ENCODE results near the gene SPOCK2. TPM values are rescaled to one million over a fixed set of nuclear protein-coding genes. Genes with fewer than 3 reads are reported as not detected.

The SPOCK2 gene
- total RNA-seq, 1 experiment from 2014 or later: not detected

GRCh38 chr10:72016608-72017300 lies 71.6 kb downstream of the SPOCK2 start:
- DNase-seq: no peak
- Histone ChIP-seq H3K27me3 (no peaks in the 10 kb centered on the region), H3K36me3 (peaks cover 17% of the 10 kb centered on the region), H3K9me3 (no peaks in the 10 kb centered on the region), H3K4me3 (no peak overlapping the region)

- Histone ChIP-seq H3K36me3 (peaks cover 26% of the 10 kb centered on the region), H3K4me3 (no peak overlapping the region), H3K27me3 (no peaks in the 10 kb centered on the region), H3K9me3 (no peaks in the 10 kb centered on the region)
- no peak for DNase-seq
Observed at GRCh38 chr10:72015841-72016240, 72.5 kb downstream of the SPOCK2 start.

GRCh38 chr10:72014785-72015480 lies 73.4 kb downstream of the SPOCK2 start:
- H3K27me3 ChIP-seq: no peaks in the 10 kb centered on the region
- no peak for DNase-seq
- H3K4me3 ChIP-seq: no peak overlapping the region
- no peaks in the 10 kb centered on the region for H3K9me3 ChIP-seq
- peaks cover 35% of the 10 kb centered on the region for H3K36me3 ChIP-seq

GRCh38 chr10:72014197-72014596 lies 74.2 kb downstream of the SPOCK2 start:
- Histone ChIP-seq H3K4me3 (no peak overlapping the region), H3K27me3 (no peaks in the 10 kb centered on the region), H3K9me3 (no peaks in the 10 kb centered on the region), H3K36me3 (peaks cover 38% of the 10 kb centered on the region)
- DNase-seq: no peak

DNA sequence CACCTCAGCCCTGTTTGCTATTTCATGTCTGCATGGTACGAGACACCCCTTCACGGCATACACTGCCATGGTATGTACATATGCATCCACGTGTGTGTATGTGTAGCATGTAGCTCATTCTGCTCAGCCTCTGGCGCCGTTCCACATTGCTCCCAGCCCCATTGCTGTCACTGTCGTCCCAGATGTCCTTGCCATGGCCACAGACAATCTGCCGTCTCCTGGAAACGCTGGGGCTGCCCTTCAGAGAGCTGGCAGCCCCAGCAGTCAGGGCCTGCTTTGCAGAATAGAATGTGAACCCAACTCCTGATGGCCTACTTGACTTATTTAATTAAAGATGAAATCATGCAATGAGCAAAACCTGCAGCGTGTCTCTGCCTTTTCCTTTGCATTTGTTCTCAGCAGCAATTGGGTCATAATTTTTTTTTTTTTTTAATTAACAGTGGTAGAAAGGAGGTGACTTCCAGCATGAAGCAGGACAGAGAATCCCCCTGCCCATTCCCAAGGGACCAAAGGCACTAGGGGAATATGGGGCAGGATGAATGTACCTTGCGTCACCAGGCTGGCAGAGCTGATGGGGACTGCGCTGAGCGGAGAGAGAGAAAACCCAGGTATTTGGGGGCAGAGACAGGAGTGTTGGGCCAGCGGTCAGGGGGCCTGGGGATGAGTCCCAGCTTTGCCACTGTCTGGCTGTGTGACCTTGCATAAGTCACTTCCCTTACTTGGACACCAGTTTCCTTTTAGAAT lies 75.0 kb downstream of the SPOCK2 start:
- no peaks in the 10 kb centered on the region for H3K9me3 ChIP-seq
- no peak overlapping the region for H3K4me3 ChIP-seq
- DNase-seq: no peak
- H3K27me3 ChIP-seq: no peaks in the 10 kb centered on the region
- peaks cover 46% of the 10 kb centered on the region for H3K36me3 ChIP-seq

DNA sequence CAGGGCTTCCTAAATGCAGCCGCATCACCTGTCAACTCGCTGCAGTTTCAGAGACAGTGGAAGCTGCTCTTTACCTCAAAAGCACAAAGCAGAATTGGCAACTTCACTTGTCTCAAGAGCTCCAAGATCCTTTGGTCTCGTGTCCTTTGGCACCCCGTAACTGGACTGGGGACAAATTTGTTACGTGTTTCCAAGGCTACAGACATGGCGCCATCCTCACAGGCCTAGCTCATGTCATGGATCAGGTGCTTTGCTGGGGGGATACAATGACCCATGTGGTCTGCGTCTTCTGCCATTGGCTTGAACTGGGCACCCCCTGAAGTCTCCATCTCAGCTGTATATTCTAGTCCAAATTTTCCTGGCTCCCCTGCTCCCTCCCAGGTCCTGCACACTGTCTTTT lies 75.6 kb downstream of the SPOCK2 start:
- no peaks in the 10 kb centered on the region for H3K9me3 ChIP-seq
- DNase-seq: no peak
- peaks cover 52% of the 10 kb centered on the region for H3K36me3 ChIP-seq
- H3K27me3 ChIP-seq: no peaks in the 10 kb centered on the region
- H3K4me3 ChIP-seq: no peak overlapping the region

GRCh38 chr10:72011976-72012512 lies 76.3 kb downstream of the SPOCK2 start:
- Histone ChIP-seq H3K36me3 (peaks cover 59% of the 10 kb centered on the region), H3K27me3 (no peaks in the 10 kb centered on the region), H3K4me3 (no peak overlapping the region), H3K9me3 (no peaks in the 10 kb centered on the region)
- DNase-seq: no peak

DNA sequence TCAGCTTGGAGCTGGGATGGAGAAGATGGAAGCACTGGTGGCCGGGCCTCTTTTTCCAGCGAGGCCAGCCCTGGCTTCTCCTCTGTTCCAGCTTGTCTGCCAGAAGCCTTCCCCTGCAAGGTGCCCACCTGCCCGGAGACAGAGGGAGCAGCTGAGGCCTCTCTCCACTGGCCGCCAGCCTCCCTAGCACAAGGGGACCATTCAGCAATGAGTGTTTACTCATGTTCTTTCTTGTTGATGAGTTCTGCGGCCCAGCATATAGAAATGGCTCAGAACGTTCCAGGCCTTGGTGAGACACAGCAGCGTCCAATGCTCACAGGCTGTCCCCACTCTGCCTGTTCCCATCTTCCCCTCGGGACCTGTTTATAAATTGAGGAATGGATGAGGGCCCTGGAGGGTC lies 76.9 kb downstream of the SPOCK2 start:
- DNase-seq: no peak
- no peaks in the 10 kb centered on the region for H3K9me3 ChIP-seq
- no peaks in the 10 kb centered on the region for H3K27me3 ChIP-seq
- H3K4me3 ChIP-seq: no peak overlapping the region
- H3K36me3 ChIP-seq: peaks cover 65% of the 10 kb centered on the region

- no peak for DNase-seq
- Histone ChIP-seq H3K4me3 (no peak overlapping the region), H3K27me3 (no peaks in the 10 kb centered on the region), H3K9me3 (no peaks in the 10 kb centered on the region), H3K36me3 (peaks cover 67% of the 10 kb centered on the region)
Observed at GRCh38 chr10:72011016-72011415, 77.3 kb downstream of the SPOCK2 start.

DNA sequence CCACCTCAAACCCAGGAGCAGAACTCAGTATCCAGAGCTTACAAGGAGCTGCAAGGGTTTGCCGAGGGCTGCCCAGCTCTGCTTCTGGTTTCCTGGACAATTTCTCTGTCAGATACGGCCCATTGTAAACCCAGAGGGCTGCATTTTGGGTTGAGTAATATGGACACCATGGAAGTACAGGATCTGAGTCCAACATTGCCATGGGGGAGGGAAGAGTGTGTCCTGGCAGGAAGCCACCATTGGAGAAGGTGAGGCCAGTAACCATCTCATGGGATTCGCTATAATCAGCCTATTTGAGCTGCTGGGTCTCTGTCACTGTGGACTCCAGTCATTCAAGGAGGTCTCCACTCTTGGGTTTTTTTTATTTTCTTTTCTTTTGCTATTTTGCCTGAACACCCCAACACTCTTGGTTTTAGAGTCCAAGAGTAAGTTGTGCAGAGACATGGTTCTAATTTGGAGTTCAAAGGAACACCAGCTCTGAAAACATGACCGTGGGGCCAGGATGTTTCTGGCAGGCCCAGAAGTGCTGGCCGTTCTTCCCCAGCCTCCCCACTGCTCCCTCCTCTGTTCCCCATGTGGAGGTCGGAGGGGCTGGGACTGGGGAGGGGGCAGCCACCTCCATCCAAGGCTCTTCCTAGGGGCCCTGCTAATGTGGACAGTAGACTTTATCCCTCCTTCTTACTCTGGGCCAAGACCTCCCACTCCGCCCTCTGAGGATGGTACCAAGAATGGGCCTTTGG lies 77.9 kb downstream of the SPOCK2 start:
- peaks cover 69% of the 10 kb centered on the region for H3K36me3 ChIP-seq
- DNase-seq: no peak

GRCh38 chr10:72009425-72010081 lies 78.8 kb downstream of the SPOCK2 start:
- peak; percentile 92 for DNase-seq
- Histone ChIP-seq H3K27me3 (no peaks in the 10 kb centered on the region), H3K9me3 (no peaks in the 10 kb centered on the region), H3K36me3 (peaks cover 74% of the 10 kb centered on the region), H3K4me3 (no peak overlapping the region)

More for the DNA sequence above, 77.9 kb downstream of the SPOCK2 start:
- Histone ChIP-seq H3K9me3 (no peaks in the 10 kb centered on the region), H3K27me3 (no peaks in the 10 kb centered on the region), H3K4me3 (no peak overlapping the region)

GRCh38 chr10:72009051-72009424 lies 79.3 kb downstream of the SPOCK2 start:
- Histone ChIP-seq H3K27me3 (no peaks in the 10 kb centered on the region), H3K4me3 (no peak overlapping the region), H3K9me3 (no peaks in the 10 kb centered on the region), H3K36me3 (peaks cover 74% of the 10 kb centered on the region)
- no peak for DNase-seq

Other genes with a start within 250 kb of the SPOCK2 start
- 584 and 682 TPM in 2 replicates for gene PSAP, start 237.3 kb downstream of the SPOCK2 start, total RNA-seq (2014; rRNA removed; shearing (Covaris generic); ENCODE audit: low replicate concordance)
- 14.6 and 21.7 TPM in 2 replicates for gene CHST3, start 124.2 kb downstream of the SPOCK2 start, total RNA-seq (2014; rRNA removed; shearing (Covaris generic); ENCODE audit: low replicate concordance)
- 61.1 and 141 TPM in 2 replicates for gene ANAPC16, start 127.5 kb upstream of the SPOCK2 start, total RNA-seq (2014; rRNA removed; shearing (Covaris generic); ENCODE audit: low replicate concordance)
- 12.6 and 28.1 TPM in 2 replicates for gene ASCC1, start 127.7 kb upstream of the SPOCK2 start, total RNA-seq (2014; rRNA removed; shearing (Covaris generic); ENCODE audit: low replicate concordance)
- 260 and 266 TPM in 2 replicates for gene DDIT4, start 185.4 kb upstream of the SPOCK2 start, total RNA-seq (2014; rRNA removed; shearing (Covaris generic); ENCODE audit: low replicate concordance)

Data from MG63 (cell line).